ENCODE data around the gene SMG6. TPM values are rescaled to one million over a fixed set of nuclear protein-coding genes. Genes with fewer than 3 reads are reported as not detected.

The SMG6 gene
- total RNA-seq, 1 experiment from 2014 or later, result 13.5 TPM

DNA sequence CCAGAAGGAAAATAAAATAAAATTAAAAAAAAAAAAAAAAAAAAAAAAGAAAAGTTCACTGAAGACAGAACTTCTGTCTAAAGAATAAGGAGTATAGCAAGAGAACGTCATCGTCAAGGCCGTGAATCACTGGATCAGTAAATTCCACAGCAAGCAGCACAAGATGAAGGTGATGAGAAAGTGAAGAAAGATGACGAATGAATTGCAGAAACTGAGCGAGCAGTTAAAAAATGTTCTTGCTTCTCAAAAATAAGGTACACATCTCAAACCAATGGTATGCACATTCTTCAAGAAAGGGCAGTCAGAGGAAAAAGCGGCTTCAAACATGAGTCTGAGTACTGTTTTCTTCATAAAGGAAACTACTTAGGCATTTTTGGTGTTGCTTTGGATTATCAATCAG is 104.7 kb downstream of the SMG6 start:
- intact Hi-C loops (cut with micrococcal nuclease; ENCODE audit: unreplicated experiment), result no loop called here
- Mint-ChIP-seq H3K9me3 (ENCODE audit: low read depth, unreplicated experiment) (no peaks in the 10 kb centered on the region), H3K36me3 (ENCODE audit: insufficient read depth, unreplicated experiment) (peaks cover 7% of the 10 kb centered on the region), H3K4me1 (ENCODE audit: low read depth, unreplicated experiment) (peaks cover 17% of the 10 kb centered on the region), H3K27me3 (ENCODE audit: unreplicated experiment) (no peaks in the 10 kb centered on the region), H3K4me3 (ENCODE audit: low read depth, unreplicated experiment) (no peak overlapping the region), H3K27ac (ENCODE audit: unreplicated experiment) (no peak overlapping the region)
- TF ChIP-seq, protein P1, sequence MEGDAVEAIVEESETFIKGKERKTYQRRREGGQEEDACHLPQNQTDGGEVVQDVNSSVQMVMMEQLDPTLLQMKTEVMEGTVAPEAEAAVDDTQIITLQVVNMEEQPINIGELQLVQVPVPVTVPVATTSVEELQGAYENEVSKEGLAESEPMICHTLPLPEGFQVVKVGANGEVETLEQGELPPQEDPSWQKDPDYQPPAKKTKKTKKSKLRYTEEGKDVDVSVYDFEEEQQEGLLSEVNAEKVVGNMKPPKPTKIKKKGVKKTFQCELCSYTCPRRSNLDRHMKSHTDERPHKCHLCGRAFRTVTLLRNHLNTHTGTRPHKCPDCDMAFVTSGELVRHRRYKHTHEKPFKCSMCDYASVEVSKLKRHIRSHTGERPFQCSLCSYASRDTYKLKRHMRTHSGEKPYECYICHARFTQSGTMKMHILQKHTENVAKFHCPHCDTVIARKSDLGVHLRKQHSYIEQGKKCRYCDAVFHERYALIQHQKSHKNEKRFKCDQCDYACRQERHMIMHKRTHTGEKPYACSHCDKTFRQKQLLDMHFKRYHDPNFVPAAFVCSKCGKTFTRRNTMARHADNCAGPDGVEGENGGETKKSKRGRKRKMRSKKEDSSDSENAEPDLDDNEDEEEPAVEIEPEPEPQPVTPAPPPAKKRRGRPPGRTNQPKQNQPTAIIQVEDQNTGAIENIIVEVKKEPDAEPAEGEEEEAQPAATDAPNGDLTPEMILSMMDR (IDR thresholded peaks at IDR 0.05; ENCODE audit: unreplicated experiment), result no peak
- BruUV-seq (replicated peaks), result no TSS peak
- no peak for DNase-seq
- CTCF ChIA-PET, result no interaction called here

DNA sequence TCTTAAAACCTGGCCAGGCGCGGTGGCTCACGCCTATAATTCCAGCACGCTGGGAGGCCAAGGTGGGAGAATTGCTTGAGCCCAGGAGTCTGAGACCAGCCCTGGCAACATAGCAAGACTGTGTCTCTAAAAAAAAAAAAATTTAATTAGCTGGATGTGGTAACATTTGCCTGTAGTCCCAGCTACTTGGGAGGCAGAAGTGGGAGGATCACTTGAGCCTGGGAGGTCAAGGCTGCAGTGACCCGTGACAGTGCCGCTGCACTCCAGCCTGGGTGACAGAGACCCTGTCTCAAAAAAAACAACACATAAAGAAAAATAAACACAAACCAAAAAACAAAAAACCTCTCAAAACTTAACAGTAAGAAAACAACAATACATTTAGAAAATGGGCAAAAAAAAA is 106.3 kb downstream of the SMG6 start:
- H3K9me3 Mint-ChIP-seq (ENCODE audit: low read depth, unreplicated experiment), result no peaks in the 10 kb centered on the region
- no peaks in the 10 kb centered on the region for H3K27me3 Mint-ChIP-seq (ENCODE audit: unreplicated experiment)
- no peak overlapping the region for H3K27ac Mint-ChIP-seq (ENCODE audit: unreplicated experiment)
- TF ChIP-seq, protein P1 (IDR thresholded peaks at IDR 0.05; ENCODE audit: unreplicated experiment), result no peak
- intact Hi-C loops (cut with micrococcal nuclease; ENCODE audit: unreplicated experiment), result no loop called here
- peaks cover 7% of the 10 kb centered on the region for H3K36me3 Mint-ChIP-seq (ENCODE audit: insufficient read depth, unreplicated experiment)
- no peak for DNase-seq
- H3K4me1 Mint-ChIP-seq (ENCODE audit: low read depth, unreplicated experiment), result peaks cover 23% of the 10 kb centered on the region
- no TSS peak for BruUV-seq (replicated peaks)
- CTCF ChIA-PET, result no interaction called here
- no peak overlapping the region for H3K4me3 Mint-ChIP-seq (ENCODE audit: low read depth, unreplicated experiment)

DNA sequence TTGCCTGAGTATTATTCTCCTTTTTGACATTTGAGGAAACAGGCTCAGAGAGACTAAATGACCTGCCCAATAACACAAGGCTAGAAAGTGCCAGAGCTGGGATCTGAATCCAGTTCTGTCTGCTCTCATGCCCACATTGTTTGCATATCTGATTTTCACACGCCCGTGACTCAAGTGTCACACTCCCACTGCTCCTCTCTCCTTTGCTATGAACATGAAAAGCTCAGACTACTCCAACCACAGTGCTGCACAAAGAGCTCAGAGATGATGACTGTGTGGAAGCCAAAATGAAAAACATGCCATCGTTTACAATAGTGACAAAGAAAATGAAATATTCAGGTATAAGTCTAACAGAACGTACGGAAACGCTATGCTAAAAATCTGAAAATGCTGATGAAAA is 107.9 kb downstream of the SMG6 start:
- peak overlapping the region; percentile 56 for H3K27ac Mint-ChIP-seq (ENCODE audit: unreplicated experiment)

DNA sequence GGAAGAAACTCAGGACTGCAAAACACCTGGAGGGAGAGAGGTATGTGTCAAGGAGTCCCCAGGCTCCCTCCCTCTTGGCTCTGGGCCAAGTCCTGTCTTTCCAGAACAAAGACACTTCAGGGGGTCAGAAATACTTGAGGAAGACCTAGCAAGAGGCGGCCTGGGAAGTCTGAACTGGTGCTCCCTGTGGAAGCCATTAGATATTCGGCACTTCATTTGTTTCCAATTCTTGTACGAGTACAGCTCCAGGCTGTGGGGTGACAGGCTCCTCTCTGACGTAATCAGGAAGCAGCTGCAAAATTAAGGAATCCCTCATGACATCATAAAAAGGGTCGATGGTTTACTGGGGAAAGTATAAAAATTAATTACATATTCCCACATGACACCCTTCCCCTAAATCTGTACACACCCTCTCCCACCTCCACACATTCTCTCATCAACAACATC is 108.7 kb downstream of the SMG6 start:
- Mint-ChIP-seq H3K4me1 (ENCODE audit: low read depth, unreplicated experiment) (peaks cover 29% of the 10 kb centered on the region), H3K27me3 (ENCODE audit: unreplicated experiment) (no peaks in the 10 kb centered on the region), H3K27ac (ENCODE audit: unreplicated experiment) (no peak overlapping the region), H3K9me3 (ENCODE audit: low read depth, unreplicated experiment) (no peaks in the 10 kb centered on the region), H3K4me3 (ENCODE audit: low read depth, unreplicated experiment) (no peak overlapping the region), H3K36me3 (ENCODE audit: insufficient read depth, unreplicated experiment) (peaks cover 7% of the 10 kb centered on the region)
- DNase-seq, result peak; percentile 4
- BruUV-seq (replicated peaks), result no TSS peak
- intact Hi-C loops (cut with micrococcal nuclease; ENCODE audit: unreplicated experiment), result no loop called here
- CTCF ChIA-PET, result no interaction called here
- TF ChIP-seq, protein P1 (IDR thresholded peaks at IDR 0.05; ENCODE audit: unreplicated experiment), result no peak

More for the DNA sequence above, 107.9 kb downstream of the SMG6 start:
- DNase-seq, result peak; percentile 5
- Mint-ChIP-seq H3K36me3 (ENCODE audit: insufficient read depth, unreplicated experiment) (peaks cover 7% of the 10 kb centered on the region), H3K27me3 (ENCODE audit: unreplicated experiment) (no peaks in the 10 kb centered on the region), H3K9me3 (ENCODE audit: low read depth, unreplicated experiment) (no peaks in the 10 kb centered on the region), H3K4me1 (ENCODE audit: low read depth, unreplicated experiment) (peaks cover 29% of the 10 kb centered on the region), H3K4me3 (ENCODE audit: low read depth, unreplicated experiment) (no peak overlapping the region)
- TF ChIP-seq, protein P1 (IDR thresholded peaks at IDR 0.05; ENCODE audit: unreplicated experiment), result no peak
- BruUV-seq (replicated peaks), result no TSS peak
- CTCF ChIA-PET, result no interaction called here
- intact Hi-C loops (cut with micrococcal nuclease; ENCODE audit: unreplicated experiment), result no loop called here
